K562 (cell line): Measurements from ENCODE around the gene DNASE1L1.

Experiments used
- BACH1 ChIP-seq: fragments of 200-800 bp; sonication (Bioruptor generic); IDR thresholded peaks from 2 replicates; pipeline ENCODE4 v1.6.1; 2016; ENCODE audit warnings: missing genetic modification characterization, missing compliant biosample characterization
- CTCF ChIP-seq, 3 experiments: IDR thresholded peaks in 2 of 3; conservative IDR thresholded peaks in 1 of 3; 2 replicates each; pipeline ENCODE4 v1.5.1; 2011 to 2012; ENCODE audit warnings: low read length in 3 of 3, mild to moderate bottlenecking in 3 of 3, control low read depth in 2 of 3, improper control_type of control experiment in 1 of 3, inconsistent platforms in 1 of 3, low read depth in 1 of 3, mixed read lengths in 1 of 3, moderate library complexity in 1 of 3; ENCODE audit not compliant: insufficient read depth in 2 of 3
- E2F4 ChIP-seq: sonication (generic); formaldehyde crosslinking; IDR thresholded peaks from 2 replicates; pipeline ENCODE4 v1.8.0; 2022; ENCODE audit warnings: mild to moderate bottlenecking, low read depth, missing genetic modification reagents
- EZH2 ChIP-seq: IDR thresholded peaks from 2 replicates; pipeline ENCODE4 v1.6.1; 2012; ENCODE audit warnings: low read depth, mild to moderate bottlenecking, inconsistent platforms, low read length, borderline replicate concordance
- GTF3C2 ChIP-seq: IDR thresholded peaks from 3 replicates; pipeline ENCODE4 v1.6.1; 2011; ENCODE audit warnings: borderline replicate concordance, mild to moderate bottlenecking, moderate library complexity; ENCODE audit not compliant: insufficient read length; ENCODE audit errors: extremely low read depth
- HMG20A ChIP-seq: fragments of 450-650 bp; formaldehyde crosslinking; conservative IDR thresholded peaks from 2 replicates; pipeline ENCODE4 v1.4.0; 2020; ENCODE audit warnings: mild to moderate bottlenecking, mixed read lengths
- HMG20B ChIP-seq: fragments of 250-450 bp; sonication (Bioruptor Pico); IDR thresholded peaks from 2 replicates; pipeline ENCODE4 v1.5.0; 2021; ENCODE audit warnings: mild to moderate bottlenecking
- JUN ChIP-seq, 2 experiments: sonication (generic) in 1 of 2; formaldehyde crosslinking in 1 of 2; IDR thresholded peaks; 2 replicates each; pipeline versions ENCODE4 v1.6.1 to v1.8.0; 2012 to 2022; ENCODE audit warnings: borderline replicate concordance in 2 of 2, mild to moderate bottlenecking in 2 of 2, improper control_type of control experiment in 1 of 2, low read depth in 1 of 2, low read length in 1 of 2, missing genetic modification reagents in 1 of 2
- POLR2A ChIP-seq: fragments of 450-650 bp; conservative IDR thresholded peaks from 2 replicates; pipeline ENCODE4 v1.6.1; 2016
- RAD21 ChIP-seq, 2 experiments: fragments of 250-450 bp in 1 of 2; fragments of 450-650 bp in 1 of 2; sonication (Bioruptor Pico) in 1 of 2; formaldehyde crosslinking in 1 of 2; IDR thresholded peaks in 1 of 2; conservative IDR thresholded peaks in 1 of 2; 2 replicates each; pipeline versions ENCODE4 v1.4.0 to v1.8.0; 2020 to 2022; ENCODE audit warnings: mild to moderate bottlenecking in 2 of 2, moderate library complexity in 1 of 2
- SPI1 ChIP-seq: IDR thresholded peaks from 2 replicates; pipeline ENCODE4 v1.6.1; 2011; ENCODE audit warnings: low read depth, low read length, control low read depth, borderline replicate concordance
- SRF ChIP-seq, 2 experiments: fragments of 250-450, 450-650 bp in 1 of 2; sonication (Bioruptor Pico) in 1 of 2; sonication (generic) in 1 of 2; formaldehyde crosslinking; IDR thresholded peaks; 2 replicates each; pipeline versions ENCODE4 v1.5.0 to v1.5.1; 2020 to 2022; ENCODE audit warnings: mild to moderate bottlenecking in 1 of 2, missing genetic modification reagents in 1 of 2

GRCh38 chrX:154446430-154446829 lies 37.4 kb upstream of the DNASE1L1 start:
- TF ChIP-seq GTF3C2, result no peak
- TF ChIP-seq POLR2A, result no peak
- no peak for TF ChIP-seq E2F4 (CRISPR knock-in tag)
- TF ChIP-seq BACH1 (tag), result no peak
- no peak for TF ChIP-seq HMG20A (CRISPR knock-in tag)
- TF ChIP-seq CTCF (IDR thresholded peaks at IDR 0.05 in 2 of 3, conservative IDR thresholded peaks at IDR 0.05 in 1 of 3; ENCODE audit: insufficient read depth in 2 of 3, low read depth in 1 of 3, low read length in 3 of 3), result no peak
- no peak for TF ChIP-seq RAD21 (CRISPR knock-in tag; conservative IDR thresholded peaks at IDR 0.05 in 1 of 2, IDR thresholded peaks at IDR 0.05 in 1 of 2)
- no peak for TF ChIP-seq HMG20B
- TF ChIP-seq SPI1, result no peak
- no peak for TF ChIP-seq EZH2
- no peak for TF ChIP-seq SRF (CRISPR knock-in tag; IDR thresholded peaks at IDR 0.05)
- TF ChIP-seq JUN (IDR thresholded peaks at IDR 0.05; ENCODE audit: borderline replicate concordance, low read depth, low read length), result no peak
- no peak for TF ChIP-seq JUN (CRISPR knock-in tag; IDR thresholded peaks at IDR 0.05; ENCODE audit: borderline replicate concordance)
